Activated CD8-positive, alpha-beta T cell treated with anti-CD3 and anti-CD28 coated beads, Interleukin-2, amount 10 ng/mL, durations not matched to agents 7 days and 5 days (primary cell): Measurements from ENCODE around the gene SLC25A22. TPM values are rescaled to one million over a fixed set of nuclear protein-coding genes. Genes with fewer than 3 reads are reported as not detected.

ENCODE experiments used
- ATAC-seq: fragments of 150-1000 bp; cut with Tn5 transposase; one replicate; pipeline ENCODE4 v1.10.0; 2021; ENCODE audit warnings: moderate library complexity
- CTCF ChIA-PET: fragments of 350-600 bp; sonication (Branson Sonifier 250); formaldehyde crosslinking; loops from one replicate; lab custom pipeline; 2021; ENCODE audit warnings: antibody characterized with exemption; lab: Charles Lee
- POLR2A ChIA-PET: fragments of 350-600 bp; sonication (Branson Sonifier 250); formaldehyde crosslinking; loops from one replicate; lab custom pipeline; 2021; ENCODE audit warnings: antibody characterized with exemption; lab: Charles Lee
- DNase-seq: peaks from one replicate; pipeline ENCODE4 v3.0.0-alpha.2; 2020
- H3K27ac Mint-ChIP-seq: one replicate; pipeline ENCODE4 v1.8.0; 2021; ENCODE audit warnings: mild to moderate bottlenecking, mixed read lengths
- H3K27me3 Mint-ChIP-seq: one replicate; pipeline ENCODE4 v1.8.0; 2021; ENCODE audit warnings: low read depth, mixed read lengths
- H3K36me3 Mint-ChIP-seq: one replicate; pipeline ENCODE4 v1.8.0; 2021; ENCODE audit warnings: low read depth, mixed read lengths
- H3K4me1 Mint-ChIP-seq: one replicate; pipeline ENCODE4 v1.8.0; 2021; ENCODE audit warnings: low read depth, mixed read lengths
- H3K4me3 Mint-ChIP-seq: one replicate; pipeline ENCODE4 v1.8.0; 2021; ENCODE audit warnings: mild to moderate bottlenecking, mixed read lengths
- H3K9me3 Mint-ChIP-seq: one replicate; pipeline ENCODE4 v1.8.0; 2022; ENCODE audit warnings: mixed read lengths; ENCODE audit not compliant: insufficient read depth
- total RNA-seq, 2 experiments: library from RNA; stranded (reverse); gene quantifications; one replicate each; pipeline ENCODE4 v1.2.3, GENCODE V29; 2021

Gene SLC25A22
- total RNA-seq, 2 experiments from 2014 or later: 51.2 to 56.4 TPM

- no peak overlapping the region for H3K4me3 Mint-ChIP-seq
- POLR2A ChIA-PET: no interaction called here
- CTCF ChIA-PET: no interaction called here
- ATAC-seq (no peak), DNase-seq (no peak)
- H3K36me3 Mint-ChIP-seq: peaks cover 18% of the 10 kb centered on the region
- peaks cover 30% of the 10 kb centered on the region for H3K4me1 Mint-ChIP-seq
- no peak overlapping the region for H3K27ac Mint-ChIP-seq
- no peaks in the 10 kb centered on the region for H3K27me3 Mint-ChIP-seq
- H3K9me3 Mint-ChIP-seq: no peaks in the 10 kb centered on the region
Observed at GRCh38 chr11:779955-780532, 18.0 kb downstream of the SLC25A22 start.

GRCh38 chr11:778976-779954 is 18.8 kb downstream of the SLC25A22 start:
- peaks cover 35% of the 10 kb centered on the region for H3K4me1 Mint-ChIP-seq
- no peak for ATAC-seq
- no peak for DNase-seq
- ChIA-PET CTCF (no interaction called here), POLR2A (interaction anchor here (1.5 kb wide), 1 partner anchor 166 kb away, joined by 4 read pairs; no protein-coding TSS in a partner anchor)
- H3K36me3 Mint-ChIP-seq: peaks cover 18% of the 10 kb centered on the region
- H3K9me3 Mint-ChIP-seq: no peaks in the 10 kb centered on the region
- no peaks in the 10 kb centered on the region for H3K27me3 Mint-ChIP-seq
- peak overlapping the region; percentile 24 for H3K4me3 Mint-ChIP-seq
- H3K27ac Mint-ChIP-seq: no peak overlapping the region

DNA sequence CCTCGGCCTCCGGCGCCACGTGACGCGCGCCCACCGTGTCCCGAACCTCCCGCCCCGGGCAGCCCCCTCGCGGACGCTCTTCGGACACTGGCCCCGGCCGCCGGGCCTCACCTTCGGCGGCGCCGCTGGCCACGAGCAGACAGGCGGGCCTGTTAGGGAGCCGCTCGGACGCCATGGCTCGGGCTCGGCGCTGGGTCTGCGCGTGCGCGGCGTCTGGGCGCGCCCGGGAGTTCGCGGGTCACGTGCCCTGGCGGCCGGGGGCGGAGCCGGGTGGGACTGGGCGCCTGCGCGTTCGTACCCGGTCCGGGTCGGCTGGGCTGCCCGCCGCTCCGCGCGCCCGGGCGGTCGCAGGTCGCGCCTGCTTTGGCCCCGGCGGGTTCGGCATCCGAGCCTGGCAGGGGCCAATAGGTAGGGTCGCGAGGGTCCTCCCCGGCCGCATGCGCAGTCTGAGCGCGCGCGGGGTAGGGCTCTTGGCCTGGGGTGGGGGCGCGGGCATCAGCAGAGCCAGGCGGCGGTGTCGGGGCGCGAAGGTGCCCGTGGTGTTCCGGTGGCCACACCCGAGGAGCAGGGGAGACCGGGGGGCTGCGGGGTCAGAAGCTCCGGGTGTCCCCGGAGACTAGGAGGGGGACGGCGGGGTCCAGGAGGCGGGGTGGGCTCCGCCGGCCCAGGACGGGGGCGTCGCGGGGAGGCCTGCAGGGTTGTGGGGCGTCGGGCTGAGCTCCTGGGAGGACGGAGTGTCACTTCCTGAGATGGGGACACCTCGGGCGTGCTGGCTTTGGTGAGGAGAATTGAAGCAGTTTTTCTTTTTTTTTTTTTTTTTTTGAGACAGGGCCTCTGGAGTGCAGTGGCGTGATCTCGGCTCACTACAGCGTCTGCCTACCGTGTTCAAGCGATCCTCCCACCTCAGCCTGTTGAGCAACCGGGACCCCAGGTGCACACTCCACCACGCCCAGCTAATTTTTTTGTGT is 20.5 kb downstream of the SLC25A22 start, which contains the start of gene GATD1:
TSS of gene GATD1 (minus strand) at position 200 of the 968 bp plus-strand sequence. CDS start at position 175, 25 bp downstream.
- POLR2A ChIA-PET: interaction anchor here (0.6 to 1.5 kb wide), 7 partner anchors 27 to 192 kb away, joined by 3 to 4 read pairs (median 3); partner anchors contain the start of gene TALDO1
- Mint-ChIP-seq H3K27me3 (no peaks in the 10 kb centered on the region), H3K4me1 (peaks cover 34% of the 10 kb centered on the region), H3K36me3 (peaks cover 13% of the 10 kb centered on the region), H3K27ac (peak within 1 kb of the TSS; percentile 88), H3K4me3 (peak within 1 kb of the TSS; percentile 83), H3K9me3 (no peaks in the 10 kb centered on the region)
- CTCF ChIA-PET: no interaction called here
- DNase-seq (peak; percentile 95), ATAC-seq (peak; percentile 87)

- no peaks in the 10 kb centered on the region for H3K9me3 Mint-ChIP-seq
- peaks cover 13% of the 10 kb centered on the region for H3K36me3 Mint-ChIP-seq
- ChIA-PET CTCF (interaction anchor here (0.7 kb wide), 1 partner anchor 11 kb away, joined by 3 read pairs; no protein-coding TSS in a partner anchor), POLR2A (interaction anchor here (0.6 to 1.4 kb wide), 3 partner anchors 28 to 191 kb away, joined by 3 read pairs; no protein-coding TSS in a partner anchor)
- H3K27me3 Mint-ChIP-seq: no peaks in the 10 kb centered on the region
- H3K27ac Mint-ChIP-seq: peak overlapping the region; percentile 88
- ATAC-seq (peak; percentile 49), DNase-seq (no peak)
- H3K4me1 Mint-ChIP-seq: peaks cover 34% of the 10 kb centered on the region
- peak overlapping the region; percentile 81 for H3K4me3 Mint-ChIP-seq
Observed at GRCh38 chr11:776561-777287, 21.4 kb downstream of the SLC25A22 start.

DNA sequence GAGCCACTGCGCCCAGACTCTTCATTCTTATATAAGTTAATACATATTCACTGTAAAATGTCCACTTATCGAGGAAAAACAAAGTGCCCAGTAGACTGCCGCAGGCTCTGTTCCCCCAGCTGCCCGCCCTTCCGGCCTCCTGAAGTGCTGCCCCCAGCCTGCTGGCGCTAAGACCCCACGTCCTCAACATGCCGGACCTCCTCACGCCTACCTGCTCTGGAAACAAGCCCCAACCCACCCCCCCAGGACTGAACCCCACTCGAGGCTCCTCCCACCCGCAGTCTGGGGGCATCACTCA is 21.9 kb downstream of the SLC25A22 start:
- ATAC-seq (no peak), DNase-seq (no peak)
- Mint-ChIP-seq H3K36me3 (peaks cover 13% of the 10 kb centered on the region), H3K4me3 (peak overlapping the region; percentile 81), H3K27me3 (no peaks in the 10 kb centered on the region), H3K4me1 (peaks cover 29% of the 10 kb centered on the region), H3K27ac (peak overlapping the region; percentile 88), H3K9me3 (no peaks in the 10 kb centered on the region)
- CTCF ChIA-PET: interaction anchor here (0.7 to 0.9 kb wide), 2 partner anchors 11 to 114 kb away, joined by 3 read pairs; no protein-coding TSS in a partner anchor
- POLR2A ChIA-PET: interaction anchor here (0.6 to 1.1 kb wide), 2 partner anchors 8 to 28 kb away, joined by 3 read pairs; no protein-coding TSS in a partner anchor

GRCh38 chr11:774873-775592 is 23.0 kb downstream of the SLC25A22 start:
- Mint-ChIP-seq H3K27ac (peak overlapping the region; percentile 20), H3K27me3 (no peaks in the 10 kb centered on the region), H3K9me3 (no peaks in the 10 kb centered on the region), H3K4me3 (peak overlapping the region; percentile 81), H3K36me3 (peaks cover 15% of the 10 kb centered on the region), H3K4me1 (peaks cover 25% of the 10 kb centered on the region)
- ChIA-PET CTCF (interaction anchor here (0.9 kb wide), 1 partner anchor 113 kb away, joined by 3 read pairs; no protein-coding TSS in a partner anchor), POLR2A (interaction anchor here (1.1 kb wide), 1 partner anchor 27 kb away, joined by 3 read pairs; no protein-coding TSS in a partner anchor)
- ATAC-seq (no peak), DNase-seq (no peak)

DNA sequence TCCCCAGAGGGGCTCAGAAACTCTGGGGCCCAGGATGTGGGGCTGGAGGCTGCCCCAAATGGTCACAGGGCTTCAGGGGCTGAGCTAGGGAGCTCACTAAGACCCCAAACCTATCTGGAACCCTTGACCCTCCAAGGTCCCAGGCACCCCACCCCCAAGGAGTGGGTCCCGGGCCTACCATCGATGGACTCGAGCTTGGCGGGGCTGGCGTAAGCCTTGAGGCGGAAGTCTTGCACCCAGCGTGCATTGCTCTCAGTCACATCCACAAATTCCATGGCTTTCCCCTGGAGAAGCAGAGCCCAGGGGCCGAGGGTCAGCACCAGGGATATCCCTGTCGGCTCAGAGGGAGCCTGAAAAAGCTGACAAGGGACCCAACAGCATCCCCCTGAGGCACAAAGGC is 24.3 kb downstream of the SLC25A22 start:
- H3K27me3 Mint-ChIP-seq: no peaks in the 10 kb centered on the region
- DNase-seq (no peak), ATAC-seq (no peak)
- ChIA-PET CTCF (no interaction called here), POLR2A (interaction anchor here (0.8 to 1.3 kb wide), 2 partner anchors 23 to 26 kb away, joined by 3 to 4 read pairs; no protein-coding TSS in a partner anchor)
- H3K27ac Mint-ChIP-seq: no peak overlapping the region
- no peak overlapping the region for H3K4me3 Mint-ChIP-seq
- peaks cover 8% of the 10 kb centered on the region for H3K36me3 Mint-ChIP-seq
- H3K9me3 Mint-ChIP-seq: no peaks in the 10 kb centered on the region
- peaks cover 18% of the 10 kb centered on the region for H3K4me1 Mint-ChIP-seq

- Mint-ChIP-seq H3K27me3 (no peaks in the 10 kb centered on the region), H3K9me3 (no peaks in the 10 kb centered on the region), H3K4me1 (peaks cover 17% of the 10 kb centered on the region), H3K36me3 (peaks cover 7% of the 10 kb centered on the region), H3K27ac (no peak overlapping the region), H3K4me3 (no peak overlapping the region)
- CTCF ChIA-PET: no interaction called here
- no peak for DNase-seq
- POLR2A ChIA-PET: interaction anchor here (0.8 to 1.3 kb wide), 2 partner anchors 24 to 26 kb away, joined by 3 to 4 read pairs; no protein-coding TSS in a partner anchor
- ATAC-seq: no peak
Observed at GRCh38 chr11:773425-773824, 24.7 kb downstream of the SLC25A22 start.

DNA sequence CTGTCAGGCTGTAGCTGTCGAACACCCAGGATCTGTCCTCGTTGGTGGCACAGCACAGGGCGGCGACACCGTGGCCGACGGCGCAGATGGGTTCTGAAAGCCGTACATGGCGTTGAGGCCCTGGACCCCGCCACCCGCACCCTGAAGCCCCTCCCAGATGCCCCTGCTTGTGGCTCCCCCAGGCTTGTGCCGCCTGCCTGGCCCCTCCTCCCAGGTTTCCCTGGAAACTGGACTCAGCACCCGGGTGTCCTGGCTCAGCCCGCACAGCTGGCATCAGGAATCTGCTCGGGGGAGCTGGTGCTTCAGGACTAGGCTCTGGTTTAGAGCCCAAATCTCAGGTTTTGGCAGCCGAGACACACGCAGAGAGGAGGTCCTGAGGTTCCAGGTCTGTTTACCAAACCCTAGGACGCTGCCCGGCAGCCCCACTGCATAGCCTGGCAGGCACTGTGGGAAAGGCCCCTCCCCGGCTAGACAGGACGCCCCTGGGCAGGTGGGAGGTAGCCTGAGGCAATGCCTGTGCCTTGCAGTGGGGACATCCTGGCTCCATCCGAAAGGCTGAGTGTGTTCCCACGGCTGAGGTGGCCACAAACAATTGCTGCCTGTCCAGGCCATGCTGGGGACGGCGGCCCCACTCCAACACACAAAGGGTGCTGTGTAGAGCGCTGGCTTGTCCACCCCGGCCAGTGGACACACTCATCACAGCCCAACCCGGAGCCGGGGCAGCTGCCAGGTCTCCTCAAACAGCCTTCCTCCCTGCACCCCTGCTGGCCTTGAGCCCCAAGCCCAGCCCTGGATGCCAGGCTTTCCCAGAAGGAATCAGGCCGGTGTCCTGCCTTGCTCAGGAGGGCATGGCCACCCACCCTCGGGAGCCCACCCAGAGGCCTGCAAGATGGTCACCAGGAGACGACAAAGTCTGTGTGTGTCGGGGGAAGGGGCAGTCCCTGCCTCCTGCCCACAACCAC is 25.4 kb downstream of the SLC25A22 start:
- Mint-ChIP-seq H3K27ac (no peak overlapping the region), H3K36me3 (peaks cover 6% of the 10 kb centered on the region), H3K4me1 (peaks cover 17% of the 10 kb centered on the region), H3K9me3 (no peaks in the 10 kb centered on the region), H3K27me3 (no peaks in the 10 kb centered on the region), H3K4me3 (no peak overlapping the region)
- DNase-seq: no peak
- ATAC-seq: no peak
- CTCF ChIA-PET: no interaction called here
- POLR2A ChIA-PET: interaction anchor here (0.8 to 1.3 kb wide), 2 partner anchors 24 to 25 kb away, joined by 3 to 4 read pairs; no protein-coding TSS in a partner anchor
